HAP-1 (cell line): ENCODE results near the gene FAM20C.

Source experiments
- DNase-seq, 2 experiments: peaks; one replicate each; pipeline ENCODE4 v3.0.0-alpha.2; 2016 to 2020; ENCODE audit warnings: low spot score in 2 of 2
- H3K27me3 ChIP-seq: fragments of 250-450 bp; sonication (Bioruptor Pico); 2 replicates; pipeline ENCODE4 v1.5.1; 2020; ENCODE audit warnings: low read depth, mild to moderate bottlenecking, moderate library complexity
- H3K36me3 ChIP-seq: fragments of 250-450 bp; sonication (Bioruptor Pico); replicated peaks from 2 replicates; pipeline ENCODE4 v1.5.1; 2020; ENCODE audit warnings: mild to moderate bottlenecking
- H3K4me1 ChIP-seq: fragments of 250-450 bp; sonication (Bioruptor Pico); 2 replicates; pipeline ENCODE4 v1.5.1; 2020; ENCODE audit warnings: mild to moderate bottlenecking
- H3K4me3 ChIP-seq: fragments of 250-450 bp; sonication (Bioruptor Pico); 2 replicates; pipeline ENCODE4 v1.5.1; 2020; ENCODE audit warnings: mild to moderate bottlenecking, moderate library complexity
- H3K9me3 ChIP-seq: fragments of 250-450 bp; sonication (Bioruptor Pico); 2 replicates; pipeline ENCODE4 v1.5.1; 2020; ENCODE audit warnings: mild to moderate bottlenecking, moderate library complexity
- in situ Hi-C: fragments of 300-500 bp; cut with MboI; formaldehyde crosslinking; loops from 3 replicates; pipeline ENCODE4 v1.14.3; 2020; ENCODE audit warnings: low sequenced_read_pairs, inconsistent platforms, mixed read lengths

Gene FAM20C

DNA sequence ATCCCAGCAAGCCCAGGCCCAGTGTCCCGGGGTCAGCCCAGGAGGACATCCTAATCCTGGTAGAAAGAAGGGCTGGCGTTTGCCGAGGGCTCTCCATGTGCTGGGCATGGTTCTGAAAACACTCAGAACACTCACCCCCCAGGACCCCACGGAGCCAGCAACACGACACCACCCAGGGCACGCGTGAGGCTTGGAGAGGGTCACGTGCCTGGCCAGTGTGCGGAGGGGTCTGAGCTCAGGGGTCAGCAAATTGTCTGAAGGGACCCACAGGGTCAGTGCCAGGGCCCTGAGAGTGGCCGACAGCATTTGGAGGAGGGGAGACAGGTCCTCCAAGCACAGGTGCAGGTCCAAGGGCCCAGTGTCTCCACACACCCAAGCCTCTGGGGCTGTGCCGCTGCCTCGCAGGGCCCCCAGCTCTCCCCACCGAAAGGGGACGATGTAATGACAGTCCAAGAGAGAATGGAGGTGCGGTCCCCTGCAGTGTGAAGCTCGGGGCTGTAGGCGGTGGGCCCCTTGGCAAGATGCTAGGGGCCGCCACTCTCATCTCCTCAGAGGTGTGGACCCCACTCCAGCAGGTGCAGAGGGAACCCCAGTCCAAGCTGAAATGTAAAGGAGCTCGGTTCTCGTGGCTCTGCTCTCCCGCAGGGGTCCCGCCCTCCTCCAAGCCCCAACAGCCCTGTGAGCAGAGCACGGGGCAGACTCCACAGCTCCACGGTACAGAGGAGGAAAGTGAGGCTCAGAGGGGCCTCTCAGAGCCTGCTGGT, 105.4 kb downstream of the FAM20C start:
- H3K27me3 ChIP-seq: no peaks in the 10 kb centered on the region

DNA sequence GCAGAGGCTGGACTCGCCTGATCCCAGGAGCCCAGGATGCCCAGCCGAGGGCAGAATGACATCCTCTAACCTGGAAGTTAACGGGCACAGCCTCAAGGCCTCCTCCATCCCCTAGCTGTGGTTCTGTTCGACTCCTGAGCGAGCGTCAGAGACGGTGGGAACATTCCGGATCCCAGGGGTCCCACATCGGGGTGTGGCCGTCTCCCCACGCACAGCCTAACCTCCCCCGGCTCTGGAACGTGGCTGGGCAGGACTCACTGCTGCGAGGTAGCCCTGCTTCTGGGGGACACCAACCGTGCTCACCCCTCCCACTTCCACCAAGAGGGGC, 106.0 kb downstream of the FAM20C start:
- in situ Hi-C loops: no loop called here
- Histone ChIP-seq H3K4me1 (no peaks in the 10 kb centered on the region), H3K27me3 (no peaks in the 10 kb centered on the region), H3K4me3 (no peak overlapping the region), H3K36me3 (no peaks in the 10 kb centered on the region), H3K9me3 (no peaks in the 10 kb centered on the region)
- DNase-seq: no peak

More for the DNA sequence above, 105.4 kb downstream of the FAM20C start:
- in situ Hi-C loops: no loop called here
- Histone ChIP-seq H3K4me1 (no peaks in the 10 kb centered on the region), H3K36me3 (no peaks in the 10 kb centered on the region), H3K9me3 (no peaks in the 10 kb centered on the region), H3K4me3 (no peak overlapping the region)
- no peak for DNase-seq

DNA sequence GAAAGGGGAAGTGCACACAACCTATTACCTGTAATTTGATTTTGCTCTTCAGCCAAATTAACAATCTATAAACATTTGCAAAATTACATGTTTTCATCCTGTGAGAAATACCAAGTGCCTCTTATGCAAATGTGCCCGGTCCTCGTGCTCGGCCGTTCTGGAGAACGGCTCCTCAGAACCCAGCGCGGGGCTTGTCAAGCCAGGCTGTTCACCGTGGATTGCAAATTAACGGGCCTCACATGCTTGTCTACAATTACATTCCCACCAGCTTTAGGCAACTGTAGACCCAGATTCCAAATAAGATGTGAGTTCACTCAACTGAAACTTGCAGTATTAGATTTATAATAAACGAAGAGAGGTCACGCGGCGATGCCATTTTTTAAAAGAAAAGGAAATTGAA, 106.4 kb downstream of the FAM20C start:
- Histone ChIP-seq H3K27me3 (no peaks in the 10 kb centered on the region), H3K9me3 (no peaks in the 10 kb centered on the region), H3K4me1 (no peaks in the 10 kb centered on the region), H3K4me3 (no peak overlapping the region), H3K36me3 (no peaks in the 10 kb centered on the region)
- in situ Hi-C loops: no loop called here
- no peak for DNase-seq

DNA sequence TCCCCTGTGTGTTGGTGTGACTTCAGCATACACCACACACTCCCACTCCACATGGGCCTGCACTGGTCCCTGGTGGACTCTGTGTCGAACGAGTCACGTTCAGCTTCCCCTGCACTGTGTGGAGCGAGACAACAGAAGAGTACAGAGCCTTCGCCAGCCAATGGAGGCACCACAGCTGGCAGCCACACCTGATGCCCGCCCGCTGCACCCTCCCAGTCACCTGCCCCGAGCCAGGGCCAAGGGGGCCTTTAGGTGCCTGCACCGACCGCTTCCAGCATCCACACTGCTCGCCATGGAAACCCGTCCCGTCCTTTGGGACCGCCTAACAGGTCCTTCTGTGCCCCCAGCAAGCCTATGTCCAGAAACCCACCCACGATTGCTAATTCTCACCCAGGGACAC, 106.8 kb downstream of the FAM20C start:
- H3K4me1 ChIP-seq: no peaks in the 10 kb centered on the region
- in situ Hi-C loops: no loop called here
- H3K4me3 ChIP-seq: no peak overlapping the region
- H3K27me3 ChIP-seq: no peaks in the 10 kb centered on the region
- H3K9me3 ChIP-seq: no peaks in the 10 kb centered on the region
- DNase-seq: no peak
- H3K36me3 ChIP-seq: no peaks in the 10 kb centered on the region

DNA sequence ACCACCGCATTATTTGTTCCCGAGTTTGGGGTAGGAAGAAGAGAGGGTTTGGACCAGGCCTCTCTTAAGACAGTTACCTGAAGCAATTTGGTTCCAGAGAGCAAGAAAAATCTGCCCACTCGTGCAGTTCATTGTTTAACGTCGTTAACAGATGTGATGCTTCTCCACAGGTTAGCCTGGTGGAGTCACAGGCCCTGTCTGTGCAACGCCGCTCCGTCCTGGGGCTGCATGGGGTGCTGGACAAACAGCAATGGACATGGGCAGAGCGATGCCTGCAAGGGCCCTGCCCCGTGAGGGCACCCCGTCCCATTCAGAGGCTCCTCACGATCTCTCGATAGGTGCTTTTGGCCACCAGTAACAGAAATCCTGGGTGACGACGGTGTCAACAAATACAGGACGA, 107.3 kb downstream of the FAM20C start:
- in situ Hi-C loops: no loop called here
- Histone ChIP-seq H3K27me3 (no peaks in the 10 kb centered on the region), H3K4me3 (no peak overlapping the region), H3K36me3 (no peaks in the 10 kb centered on the region), H3K4me1 (no peaks in the 10 kb centered on the region), H3K9me3 (no peaks in the 10 kb centered on the region)
- DNase-seq: no peak

DNA sequence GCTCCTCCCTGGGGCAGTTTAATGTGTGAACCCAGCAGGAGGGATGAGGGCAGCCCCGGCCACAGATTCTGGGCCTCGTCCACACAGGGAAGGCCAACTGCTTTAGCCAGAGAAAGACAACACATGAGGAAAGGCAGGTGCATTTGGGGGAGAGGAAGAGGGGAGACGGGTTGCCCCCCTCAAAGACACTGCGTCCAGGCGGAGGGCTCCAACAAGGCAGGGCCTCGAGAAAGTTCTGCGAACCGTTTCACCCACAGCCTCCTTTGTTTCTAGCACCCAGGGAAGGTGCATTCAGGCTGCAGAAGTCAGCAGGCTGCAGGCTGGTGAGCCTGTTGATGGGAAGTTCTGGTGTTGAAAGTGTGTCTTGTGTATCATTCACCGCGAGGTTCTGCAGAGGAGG, 107.7 kb downstream of the FAM20C start:
- Histone ChIP-seq H3K27me3 (no peaks in the 10 kb centered on the region), H3K4me1 (no peaks in the 10 kb centered on the region), H3K36me3 (no peaks in the 10 kb centered on the region), H3K9me3 (no peaks in the 10 kb centered on the region), H3K4me3 (no peak overlapping the region)
- in situ Hi-C loops: no loop called here
- DNase-seq: no peak

DNA sequence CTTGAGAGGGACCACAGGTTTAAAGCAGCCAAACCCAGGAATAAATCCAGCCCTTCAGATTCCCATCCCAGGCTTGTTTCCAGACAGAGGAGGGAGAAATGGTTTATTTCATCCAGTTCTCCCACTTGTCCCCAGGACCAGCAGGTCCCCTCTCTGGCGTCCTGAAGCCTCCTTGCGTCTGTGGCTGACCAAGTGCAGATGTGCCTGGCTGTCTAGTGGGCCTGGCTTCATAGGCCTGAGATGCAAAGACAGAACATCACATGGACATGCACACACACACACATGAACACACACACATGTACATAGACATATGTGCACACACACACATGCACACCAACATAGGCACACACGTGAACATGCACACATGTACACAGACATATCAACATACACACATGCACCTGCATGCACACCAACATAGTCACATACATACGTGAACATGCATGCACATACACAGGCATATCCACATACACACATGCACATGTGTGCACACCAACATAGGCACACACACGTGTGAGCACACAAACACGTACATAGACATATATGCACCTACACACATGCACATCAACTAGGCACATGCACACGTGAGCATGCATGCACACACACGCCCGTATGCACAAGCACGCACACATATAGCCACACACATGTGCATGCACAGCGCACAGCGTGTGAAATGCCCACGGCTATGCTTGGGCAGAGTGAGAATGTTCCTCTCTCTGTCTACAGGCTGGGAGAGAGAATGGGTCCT, 108.3 kb downstream of the FAM20C start:
- no peaks in the 10 kb centered on the region for H3K4me1 ChIP-seq
- H3K4me3 ChIP-seq: no peak overlapping the region
- in situ Hi-C loops: no loop called here
- no peak for DNase-seq
- no peaks in the 10 kb centered on the region for H3K27me3 ChIP-seq
- no peaks in the 10 kb centered on the region for H3K36me3 ChIP-seq
- no peaks in the 10 kb centered on the region for H3K9me3 ChIP-seq

DNA sequence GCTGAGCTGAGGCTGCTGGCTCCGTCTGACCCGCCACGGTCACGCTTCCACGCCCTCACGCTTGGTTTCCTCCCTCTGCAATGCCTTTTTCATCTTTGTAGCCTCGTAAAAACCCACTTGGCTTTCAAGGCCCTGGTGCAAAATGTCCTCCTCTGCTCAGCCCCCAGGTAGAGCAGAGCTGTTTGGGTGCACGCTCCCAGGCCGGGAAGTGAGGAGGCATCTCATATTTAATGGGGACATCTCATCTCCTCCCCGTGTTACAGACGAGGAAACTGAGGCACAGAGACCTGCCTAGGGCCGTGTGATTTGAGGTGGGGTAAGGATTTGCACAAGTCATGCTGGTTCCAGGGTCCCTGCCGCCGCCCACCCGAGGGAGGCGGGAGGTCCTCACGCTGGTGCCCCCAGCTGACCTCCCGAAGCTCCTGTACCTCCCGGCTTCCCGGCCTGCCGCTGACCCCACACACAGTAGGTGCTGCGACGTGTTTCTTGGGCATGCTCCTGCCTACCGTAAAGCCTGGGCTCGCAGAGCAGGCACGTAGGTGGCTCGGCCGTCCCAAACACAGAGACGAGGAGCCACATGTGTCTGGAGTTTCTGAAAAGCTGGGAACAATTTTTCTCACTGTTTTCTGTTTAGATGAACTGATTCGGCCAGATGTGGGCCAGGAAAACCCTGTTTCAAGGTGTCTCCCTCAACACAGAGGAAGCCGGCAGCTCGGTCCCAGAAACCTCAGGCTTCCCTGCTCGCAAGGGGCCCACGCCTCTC, 109.1 kb downstream of the FAM20C start:
- no peaks in the 10 kb centered on the region for H3K36me3 ChIP-seq
- no peak for DNase-seq
- H3K4me3 ChIP-seq: no peak overlapping the region
- in situ Hi-C loops: no loop called here
- H3K27me3 ChIP-seq: no peaks in the 10 kb centered on the region
- no peaks in the 10 kb centered on the region for H3K4me1 ChIP-seq
- H3K9me3 ChIP-seq: no peaks in the 10 kb centered on the region

- H3K9me3 ChIP-seq: no peaks in the 10 kb centered on the region
These were observed 110.0 kb downstream of the FAM20C start for GRCh38 chr7:302054-302992.

GRCh38 chr7:303425-303824, 111.1 kb downstream of the FAM20C start:
- in situ Hi-C loops: no loop called here
- Histone ChIP-seq H3K4me3 (no peak overlapping the region), H3K36me3 (no peaks in the 10 kb centered on the region), H3K9me3 (0 out of 2 replicates have a peak, but pooled peaks cover 2% of the 10 kb centered on the region), H3K4me1 (no peaks in the 10 kb centered on the region), H3K27me3 (no peaks in the 10 kb centered on the region)
- DNase-seq: no peak

More at GRCh38 chr7:302054-302992, 110.0 kb downstream of the FAM20C start:
- in situ Hi-C loops: no loop called here
- no peaks in the 10 kb centered on the region for H3K36me3 ChIP-seq
- no peak overlapping the region for H3K4me3 ChIP-seq
- no peaks in the 10 kb centered on the region for H3K4me1 ChIP-seq
- no peak for DNase-seq
- H3K27me3 ChIP-seq: no peaks in the 10 kb centered on the region

DNA sequence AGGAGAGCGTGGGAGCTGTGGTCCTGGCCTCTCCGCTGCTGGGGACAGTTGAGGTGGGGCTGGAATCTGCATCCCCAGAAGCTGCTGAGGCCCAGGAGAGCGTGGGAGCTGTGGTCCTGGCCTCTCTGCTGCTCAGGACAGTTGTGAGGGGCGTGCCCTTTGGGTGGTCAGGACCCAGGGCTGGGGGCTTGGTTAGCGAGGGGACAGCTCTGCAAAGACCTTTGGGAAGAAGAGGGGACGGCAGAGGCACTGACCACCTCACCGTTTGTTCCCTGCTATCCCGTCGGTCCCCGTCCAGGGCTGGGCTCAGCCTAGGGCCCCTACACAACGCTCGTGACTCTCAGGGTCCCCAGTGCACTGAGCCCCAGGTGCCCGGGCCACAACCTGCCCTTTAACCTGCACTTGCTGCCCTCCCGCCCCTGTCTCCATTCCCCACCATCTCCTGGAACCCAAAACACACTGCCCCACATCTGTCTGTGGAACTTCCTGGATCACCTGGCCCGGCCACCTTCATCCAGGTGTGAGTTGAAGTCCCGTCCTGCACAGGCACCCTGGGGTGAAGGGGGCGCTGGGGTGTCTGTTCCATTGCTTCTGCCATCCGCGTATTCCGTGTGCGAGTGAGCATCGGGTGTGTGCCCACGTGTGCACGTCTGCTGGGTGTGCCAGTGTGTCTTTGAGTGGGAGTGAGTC, 111.7 kb downstream of the FAM20C start:
- no peak for DNase-seq
- no peaks in the 10 kb centered on the region for H3K36me3 ChIP-seq
- in situ Hi-C loops: no loop called here
- no peaks in the 10 kb centered on the region for H3K27me3 ChIP-seq
- H3K4me1 ChIP-seq: no peaks in the 10 kb centered on the region
- no peak overlapping the region for H3K4me3 ChIP-seq
- H3K9me3 ChIP-seq: 0 out of 2 replicates have a peak, but pooled peaks cover 2% of the 10 kb centered on the region

DNA sequence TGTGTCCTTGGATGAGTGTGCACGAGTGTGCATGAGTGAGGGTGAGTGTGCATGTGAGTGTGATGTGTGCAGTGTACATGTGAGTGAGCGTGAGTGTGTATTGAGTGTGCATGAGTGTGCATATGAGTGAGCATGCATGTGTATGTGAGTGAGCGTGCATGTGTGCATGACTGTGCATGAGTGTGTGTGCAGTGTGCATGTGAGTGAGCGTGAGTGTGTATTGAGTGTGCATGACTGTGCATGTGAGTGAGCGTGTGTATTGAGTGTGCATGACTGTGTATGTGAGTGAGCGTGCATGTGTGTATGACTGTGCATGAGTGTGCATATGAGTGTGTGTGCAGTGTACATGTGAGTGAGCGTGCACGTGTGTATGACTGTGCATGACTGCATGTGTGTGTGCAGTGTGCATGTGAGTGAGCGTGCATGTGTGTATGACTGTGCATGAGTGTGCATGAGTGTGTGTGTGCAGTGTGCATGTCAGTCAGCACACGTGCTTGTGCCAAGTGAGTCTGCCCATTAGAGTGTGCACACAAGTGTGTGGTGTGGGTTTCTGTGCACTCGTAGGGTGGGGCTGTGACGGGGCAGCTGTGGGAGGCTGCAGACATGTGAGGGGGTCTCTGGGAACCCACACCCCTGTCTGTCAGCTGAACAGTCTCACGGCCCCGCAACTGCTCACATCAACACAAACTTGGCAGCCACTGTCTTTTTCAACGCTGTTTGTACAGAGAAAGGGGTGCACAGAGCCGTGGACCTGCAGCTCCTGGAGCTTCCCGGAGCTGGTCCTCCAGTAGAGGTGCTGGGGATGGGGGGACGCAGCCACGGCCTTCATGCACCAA, 112.4 kb downstream of the FAM20C start:
- 0 out of 2 replicates have a peak, but pooled peaks cover 2% of the 10 kb centered on the region for H3K9me3 ChIP-seq
- no peaks in the 10 kb centered on the region for H3K36me3 ChIP-seq
- in situ Hi-C loops: no loop called here
- no peaks in the 10 kb centered on the region for H3K27me3 ChIP-seq
- DNase-seq: no peak
- no peaks in the 10 kb centered on the region for H3K4me1 ChIP-seq
- H3K4me3 ChIP-seq: no peak overlapping the region
